Effector memory CD8-positive, alpha-beta T cell (primary cell): ENCODE data around the gene ASCL5.

ENCODE experiments used
- ATAC-seq: fragments of 150-1000 bp; cut with Tn5 transposase; replicated peaks from 2 replicates; pipeline ENCODE4 v1.10.0; 2021; ENCODE audit warnings: mild to moderate bottlenecking, moderate library complexity
- DNase-seq, 3 experiments: peaks; one replicate each; pipeline ENCODE4 v3.0.0; 2021
- H3K27ac Mint-ChIP-seq, 2 donors: one replicate each; pipeline ENCODE4 v1.8.0; 2022; ENCODE audit warnings: mild to moderate bottlenecking in 2 of 2, mixed read lengths in 2 of 2, moderate library complexity in 2 of 2
- H3K27me3 Mint-ChIP-seq, 2 donors: one replicate each; pipeline ENCODE4 v1.8.0; 2022; ENCODE audit warnings: mixed read lengths in 2 of 2
- H3K36me3 Mint-ChIP-seq: one replicate; pipeline ENCODE4 v1.8.0; 2022; ENCODE audit warnings: mild to moderate bottlenecking, moderate library complexity, mixed read lengths; ENCODE audit not compliant: insufficient read depth
- H3K4me1 Mint-ChIP-seq, 2 donors: one replicate each; pipeline ENCODE4 v1.8.0; 2022; ENCODE audit warnings: low read depth in 2 of 2, mixed read lengths in 2 of 2
- H3K4me3 Mint-ChIP-seq, 2 donors: one replicate each; pipeline ENCODE4 v1.8.0; 2022; ENCODE audit warnings: mild to moderate bottlenecking in 2 of 2, mixed read lengths in 2 of 2, moderate library complexity in 2 of 2
- H3K9me3 Mint-ChIP-seq, 2 donors: one replicate each; pipeline ENCODE4 v1.8.0; 2022; ENCODE audit warnings: mixed read lengths in 2 of 2

ASCL5 gene

GRCh38 chr1:201116091-201116490, 10.9 kb downstream of the ASCL5 start:
- Mint-ChIP-seq H3K27ac (no peak overlapping the region), H3K4me3 (no peak overlapping the region), H3K27me3 (no peaks in the 10 kb centered on the region), H3K9me3 (no peaks in the 10 kb centered on the region), H3K36me3 (peaks cover 9% of the 10 kb centered on the region), H3K4me1 (peaks cover 7 to 18% of the 10 kb centered on the region in 2 donors)
- ATAC-seq (no peak), DNase-seq (no peak)

- DNase-seq (no peak), ATAC-seq (no peak)
- peaks cover 9% of the 10 kb centered on the region for H3K36me3 Mint-ChIP-seq
- H3K4me1 Mint-ChIP-seq = peaks cover 7 to 18% of the 10 kb centered on the region in 2 donors
- H3K4me3 Mint-ChIP-seq = peak overlapping the region in 1 of 2 donors; percentile 92
- H3K9me3 Mint-ChIP-seq = no peaks in the 10 kb centered on the region
- no peaks in the 10 kb centered on the region for H3K27me3 Mint-ChIP-seq
- no peak overlapping the region for H3K27ac Mint-ChIP-seq
Observed at GRCh38 chr1:201115390-201115937, 11.5 kb downstream of the ASCL5 start.

- Mint-ChIP-seq H3K4me3 (peak overlapping the region; percentile 89 to 92), H3K9me3 (no peaks in the 10 kb centered on the region), H3K36me3 (peaks cover 9% of the 10 kb centered on the region), H3K4me1 (peaks cover 5 to 13% of the 10 kb centered on the region in 2 donors), H3K27ac (peak overlapping the region; percentile 75 to 84), H3K27me3 (no peaks in the 10 kb centered on the region)
- DNase-seq = peak; percentile 53 to 69 (median 59)
- peak; percentile 85 for ATAC-seq
Observed at GRCh38 chr1:201114245-201115131, 12.5 kb downstream of the ASCL5 start.

GRCh38 chr1:201113451-201114244, 13.3 kb downstream of the ASCL5 start:
- DNase-seq (no peak), ATAC-seq (no peak)
- Mint-ChIP-seq H3K27me3 (no peaks in the 10 kb centered on the region), H3K4me1 (peaks cover 5 to 10% of the 10 kb centered on the region in 2 donors), H3K4me3 (peak overlapping the region; percentile 89 to 92), H3K9me3 (no peaks in the 10 kb centered on the region), H3K36me3 (peaks cover 9% of the 10 kb centered on the region), H3K27ac (peak overlapping the region; percentile 75 to 84)

- H3K27me3 Mint-ChIP-seq = no peaks in the 10 kb centered on the region
- H3K27ac Mint-ChIP-seq = no peak overlapping the region
- no peak for ATAC-seq
Observed at GRCh38 chr1:201112926-201113325, 14.1 kb downstream of the ASCL5 start.

GRCh38 chr1:201112173-201112731, 14.7 kb downstream of the ASCL5 start, which contains the start of gene CACNA1S:
TSS of gene CACNA1S (minus strand) at chr1:201112426. CDS start at chr1:201112339, 87 bp downstream.
- peaks cover 5 to 10% of the 10 kb centered on the region in 2 donors for H3K4me1 Mint-ChIP-seq

More at GRCh38 chr1:201112926-201113325, 14.1 kb downstream of the ASCL5 start:
- Mint-ChIP-seq H3K36me3 (peaks cover 9% of the 10 kb centered on the region), H3K4me3 (peak overlapping the region; percentile 89 to 92), H3K9me3 (no peaks in the 10 kb centered on the region), H3K4me1 (peaks cover 5 to 10% of the 10 kb centered on the region in 2 donors)
- no peak for DNase-seq

GRCh38 chr1:201111672-201112071, 15.3 kb downstream of the ASCL5 start:
- DNase-seq = no peak
- Mint-ChIP-seq H3K9me3 (no peaks in the 10 kb centered on the region), H3K36me3 (peaks cover 9% of the 10 kb centered on the region), H3K4me3 (no peak overlapping the region), H3K27ac (peak overlapping the region; percentile 13 to 19), H3K27me3 (no peaks in the 10 kb centered on the region), H3K4me1 (peaks cover 5 to 10% of the 10 kb centered on the region in 2 donors)
- no peak for ATAC-seq

More at GRCh38 chr1:201112173-201112731, 14.7 kb downstream of the ASCL5 start, which contains the start of gene CACNA1S:
- DNase-seq (no peak), ATAC-seq (no peak)
- Mint-ChIP-seq H3K4me3 (peak within 1 kb of the TSS; percentile 89 to 92), H3K9me3 (no peaks in the 10 kb centered on the region), H3K27ac (peak within 1 kb of the TSS; percentile 13 to 19), H3K27me3 (no peaks in the 10 kb centered on the region), H3K36me3 (peaks cover 9% of the 10 kb centered on the region)

- H3K27ac Mint-ChIP-seq = peak overlapping the region in 1 of 2 donors; percentile 13
- no peaks in the 10 kb centered on the region for H3K9me3 Mint-ChIP-seq
- DNase-seq (no peak), ATAC-seq (no peak)
- H3K36me3 Mint-ChIP-seq = peaks cover 9% of the 10 kb centered on the region
- H3K4me1 Mint-ChIP-seq = peaks cover 5 to 8% of the 10 kb centered on the region in 2 donors
- no peak overlapping the region for H3K4me3 Mint-ChIP-seq
- H3K27me3 Mint-ChIP-seq = no peaks in the 10 kb centered on the region
Observed at GRCh38 chr1:201111156-201111555, 15.8 kb downstream of the ASCL5 start.

GRCh38 chr1:201110616-201111015, 16.4 kb downstream of the ASCL5 start:
- Mint-ChIP-seq H3K27ac (no peak overlapping the region), H3K9me3 (no peaks in the 10 kb centered on the region), H3K4me3 (no peak overlapping the region), H3K4me1 (peaks cover 5 to 7% of the 10 kb centered on the region in 2 donors), H3K27me3 (no peaks in the 10 kb centered on the region), H3K36me3 (peaks cover 9% of the 10 kb centered on the region)
- DNase-seq (no peak), ATAC-seq (no peak)

- H3K4me1 Mint-ChIP-seq = peaks cover 5 to 7% of the 10 kb centered on the region in 2 donors
Observed at GRCh38 chr1:201110138-201110537, 16.8 kb downstream of the ASCL5 start.

GRCh38 chr1:201109651-201110050, 17.3 kb downstream of the ASCL5 start:
- no peaks in the 10 kb centered on the region for H3K9me3 Mint-ChIP-seq
- H3K4me3 Mint-ChIP-seq = no peak overlapping the region

More at GRCh38 chr1:201110138-201110537, 16.8 kb downstream of the ASCL5 start:
- ATAC-seq = no peak
- H3K36me3 Mint-ChIP-seq = peaks cover 9% of the 10 kb centered on the region
- DNase-seq = no peak
- H3K27me3 Mint-ChIP-seq = no peaks in the 10 kb centered on the region
- H3K9me3 Mint-ChIP-seq = no peaks in the 10 kb centered on the region
- H3K27ac Mint-ChIP-seq = no peak overlapping the region
- H3K4me3 Mint-ChIP-seq = no peak overlapping the region

GRCh38 chr1:201108614-201109013, 18.4 kb downstream of the ASCL5 start:
- no peak overlapping the region for H3K4me3 Mint-ChIP-seq
- H3K27ac Mint-ChIP-seq = no peak overlapping the region
- no peak for DNase-seq
- ATAC-seq = no peak
- no peaks in the 10 kb centered on the region for H3K9me3 Mint-ChIP-seq
- no peaks in the 10 kb centered on the region for H3K36me3 Mint-ChIP-seq
- H3K4me1 Mint-ChIP-seq = no peaks in the 10 kb centered on the region
- no peaks in the 10 kb centered on the region for H3K27me3 Mint-ChIP-seq

More at GRCh38 chr1:201109651-201110050, 17.3 kb downstream of the ASCL5 start:
- no peak for DNase-seq
- Mint-ChIP-seq H3K27ac (no peak overlapping the region), H3K4me1 (peaks cover 2 to 4% of the 10 kb centered on the region in 2 donors), H3K36me3 (peaks cover 7% of the 10 kb centered on the region), H3K27me3 (no peaks in the 10 kb centered on the region)
- ATAC-seq = no peak

GRCh38 chr1:201105688-201106087, 21.3 kb downstream of the ASCL5 start:
- Mint-ChIP-seq H3K9me3 (no peaks in the 10 kb centered on the region), H3K27ac (no peak overlapping the region)

More at GRCh38 chr1:201105688-201106087, 21.3 kb downstream of the ASCL5 start:
- Mint-ChIP-seq H3K4me3 (no peak overlapping the region), H3K4me1 (no peaks in the 10 kb centered on the region), H3K27me3 (no peaks in the 10 kb centered on the region), H3K36me3 (no peaks in the 10 kb centered on the region)
- DNase-seq (no peak), ATAC-seq (no peak)
